Memory B cell (primary cell): ENCODE data around the gene DNAAF6.
"Not testable (repeated sequence)": the region's sequence is repeated elsewhere in the genome, so short reads cannot be mapped to it uniquely, and the experiment has no call there.

ENCODE experiments used
- ATAC-seq: fragments of 150-1000 bp; cut with Tn5 transposase; 2 replicates; pipeline ENCODE4 v1.10.0; 2021; ENCODE audit warnings: low read depth, mild to moderate bottlenecking, moderate library complexity
- DNase-seq, 2 donors: peaks; one replicate each; pipeline ENCODE4 v3.0.0; 2022; ENCODE audit warnings: low spot score in 2 of 2
- H3K27ac Mint-ChIP-seq: one replicate; pipeline ENCODE4 v1.8.0; 2022; ENCODE audit warnings: mild to moderate bottlenecking, moderate library complexity, mixed read lengths
- H3K27me3 Mint-ChIP-seq: one replicate; pipeline ENCODE4 v1.8.0; 2022; ENCODE audit warnings: mixed read lengths
- H3K36me3 Mint-ChIP-seq: one replicate; pipeline ENCODE4 v1.8.0; 2022; ENCODE audit warnings: mild to moderate bottlenecking, mixed read lengths
- H3K4me1 Mint-ChIP-seq: one replicate; pipeline ENCODE4 v1.8.0; 2022; ENCODE audit warnings: mixed read lengths
- H3K4me3 Mint-ChIP-seq: one replicate; pipeline ENCODE4 v1.8.0; 2022; ENCODE audit warnings: mild to moderate bottlenecking, moderate library complexity, mixed read lengths
- H3K9me3 Mint-ChIP-seq: one replicate; pipeline ENCODE4 v1.8.0; 2022; ENCODE audit warnings: mixed read lengths

The DNAAF6 gene

DNA sequence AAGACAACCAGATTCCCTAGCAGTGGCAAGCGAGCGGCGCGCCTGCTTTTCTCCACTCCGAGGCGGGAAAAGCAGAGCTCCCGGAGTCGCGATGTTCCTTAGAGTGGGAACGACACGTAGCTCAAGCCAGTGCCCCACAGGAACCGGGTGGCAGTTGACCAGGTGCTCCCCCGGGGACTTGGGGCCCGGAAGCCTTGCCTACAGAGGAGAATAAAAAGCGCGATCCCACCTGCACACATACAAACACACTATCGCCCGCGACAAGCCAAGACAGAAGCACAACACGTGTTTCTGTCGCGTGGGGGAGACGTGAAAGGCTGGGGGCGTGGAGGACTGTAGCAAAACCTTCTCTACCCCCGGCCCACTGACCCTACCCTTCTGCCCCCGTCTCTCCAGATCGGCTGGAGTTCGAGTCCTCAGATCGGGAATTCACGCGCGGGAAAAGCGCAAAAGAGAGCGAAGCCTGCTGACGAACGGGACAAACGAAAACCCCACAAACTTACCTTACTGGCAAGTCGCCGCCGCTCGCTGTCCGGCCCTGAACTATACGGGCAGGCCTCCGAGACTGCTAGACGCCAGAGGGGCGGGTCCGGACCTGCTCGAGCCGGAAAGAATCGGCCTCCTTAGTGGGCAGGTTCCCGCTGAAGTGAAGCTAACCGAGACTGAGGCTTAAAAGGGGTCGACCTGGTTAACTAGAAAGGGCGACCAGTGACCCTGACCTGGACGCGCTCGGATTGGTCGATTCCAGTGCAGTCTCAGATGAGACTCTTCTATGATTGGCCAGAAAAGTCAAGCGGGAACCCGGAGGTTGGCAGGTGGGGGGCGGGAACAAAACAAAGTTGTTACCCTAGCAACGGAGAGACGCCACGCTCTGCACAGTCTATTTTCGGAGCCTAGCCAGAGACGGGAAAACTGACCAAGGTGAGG, at the start of gene DNAAF6, which contains the start of gene NUP62CL:
Gene DNAAF6, plus strand, starts transcription at position 842 of the 927 bp plus-strand sequence. CDS start 6,265 bp downstream, outside the sequence.
Gene NUP62CL, minus strand, starts transcription at position 664 of the 927 bp plus-strand sequence. CDS start 31,287 bp downstream, outside the sequence.
- Mint-ChIP-seq H3K4me3 (peak within 1 kb of the TSS; percentile 85), H3K9me3 (no peaks in the 10 kb centered on the region), H3K27me3 (no peaks in the 10 kb centered on the region), H3K36me3 (no peaks in the 10 kb centered on the region), H3K27ac (peak within 1 kb of the TSS; percentile 75), H3K4me1 (no peaks in the 10 kb centered on the region)
- DNase-seq (peak; percentile 39 to 47), ATAC-seq (peak; percentile 94)

DNA sequence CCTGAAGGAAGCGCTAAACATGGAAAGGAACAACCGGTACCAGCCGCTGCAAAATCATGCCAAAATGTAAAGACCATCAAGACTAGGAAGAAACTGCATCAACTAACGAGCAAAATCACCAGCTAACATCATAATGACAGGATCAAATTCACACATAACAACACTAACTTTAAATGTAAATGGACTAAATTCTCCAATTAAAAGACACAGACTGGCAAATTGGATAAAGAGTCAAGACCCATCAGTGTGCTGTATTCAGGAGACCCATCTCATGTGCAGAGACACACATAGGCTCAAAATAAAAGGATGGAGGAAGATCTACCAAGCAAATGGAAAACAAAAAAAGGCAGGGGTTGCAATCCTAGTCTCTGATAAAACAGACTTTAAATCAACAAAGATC, 48.8 kb upstream of the DNAAF6 start:
- not testable (repeated sequence) for H3K27me3 Mint-ChIP-seq, H3K36me3 Mint-ChIP-seq, H3K9me3 Mint-ChIP-seq, ATAC-seq, H3K27ac Mint-ChIP-seq, H3K4me1 Mint-ChIP-seq, H3K4me3 Mint-ChIP-seq, DNase-seq

DNA sequence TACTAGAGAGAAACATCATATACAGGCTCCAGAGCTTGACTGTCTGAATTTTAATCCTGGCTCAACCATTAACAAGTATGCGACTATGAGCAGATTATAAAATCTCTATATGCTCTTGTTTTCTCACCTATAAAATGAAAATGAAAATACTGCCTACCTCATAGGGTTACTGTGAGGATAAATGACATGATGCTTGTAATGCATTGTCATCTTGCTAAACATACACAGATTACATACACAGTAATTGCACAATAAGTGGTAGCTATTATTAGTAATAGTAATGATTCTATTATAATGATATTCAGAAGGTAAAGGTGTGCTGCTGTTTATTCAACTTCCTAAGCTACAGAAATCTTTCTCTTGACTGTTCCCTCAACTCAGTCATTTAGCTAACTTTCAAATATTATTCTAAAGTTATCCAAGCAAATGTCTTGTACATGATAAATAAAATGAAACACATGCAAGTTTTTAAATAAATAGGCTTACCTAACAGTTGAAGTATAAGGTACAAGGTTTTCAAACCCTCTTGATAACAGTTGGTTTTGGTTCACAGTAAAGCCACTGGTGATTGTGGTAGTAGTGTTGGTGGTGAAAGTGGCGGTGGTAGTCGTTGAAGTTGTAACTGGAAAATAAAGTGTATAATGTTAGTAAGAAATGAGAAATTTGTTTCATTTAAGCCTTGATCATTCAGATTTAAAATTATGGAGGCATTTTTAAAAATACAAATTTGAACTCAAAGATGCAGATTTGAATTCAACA, 39.1 kb upstream of the DNAAF6 start:
- Mint-ChIP-seq H3K36me3 (peaks cover 1% of the 10 kb centered on the region), H3K4me3 (no peak overlapping the region), H3K9me3 (no peaks in the 10 kb centered on the region), H3K27me3 (no peaks in the 10 kb centered on the region), H3K4me1 (no peaks in the 10 kb centered on the region), H3K27ac (no peak overlapping the region)
- no peak for DNase-seq
- ATAC-seq, result no peak

- Mint-ChIP-seq H3K27me3 (no peaks in the 10 kb centered on the region), H3K27ac (no peak overlapping the region), H3K36me3 (peaks cover 1% of the 10 kb centered on the region), H3K4me1 (no peaks in the 10 kb centered on the region), H3K9me3 (no peaks in the 10 kb centered on the region), H3K4me3 (no peak overlapping the region)
- no peak for ATAC-seq
- no peak for DNase-seq
Observed at GRCh38 chrX:107168257-107168656, 38.2 kb upstream of the DNAAF6 start.

- no peaks in the 10 kb centered on the region for H3K4me1 Mint-ChIP-seq
- peaks cover 1% of the 10 kb centered on the region for H3K36me3 Mint-ChIP-seq
- no peaks in the 10 kb centered on the region for H3K27me3 Mint-ChIP-seq
- DNase-seq (no peak), ATAC-seq (no peak)
- H3K9me3 Mint-ChIP-seq, result no peaks in the 10 kb centered on the region
- no peak overlapping the region for H3K4me3 Mint-ChIP-seq
- no peak overlapping the region for H3K27ac Mint-ChIP-seq
Observed at GRCh38 chrX:107168712-107169111, 37.7 kb upstream of the DNAAF6 start.

DNA sequence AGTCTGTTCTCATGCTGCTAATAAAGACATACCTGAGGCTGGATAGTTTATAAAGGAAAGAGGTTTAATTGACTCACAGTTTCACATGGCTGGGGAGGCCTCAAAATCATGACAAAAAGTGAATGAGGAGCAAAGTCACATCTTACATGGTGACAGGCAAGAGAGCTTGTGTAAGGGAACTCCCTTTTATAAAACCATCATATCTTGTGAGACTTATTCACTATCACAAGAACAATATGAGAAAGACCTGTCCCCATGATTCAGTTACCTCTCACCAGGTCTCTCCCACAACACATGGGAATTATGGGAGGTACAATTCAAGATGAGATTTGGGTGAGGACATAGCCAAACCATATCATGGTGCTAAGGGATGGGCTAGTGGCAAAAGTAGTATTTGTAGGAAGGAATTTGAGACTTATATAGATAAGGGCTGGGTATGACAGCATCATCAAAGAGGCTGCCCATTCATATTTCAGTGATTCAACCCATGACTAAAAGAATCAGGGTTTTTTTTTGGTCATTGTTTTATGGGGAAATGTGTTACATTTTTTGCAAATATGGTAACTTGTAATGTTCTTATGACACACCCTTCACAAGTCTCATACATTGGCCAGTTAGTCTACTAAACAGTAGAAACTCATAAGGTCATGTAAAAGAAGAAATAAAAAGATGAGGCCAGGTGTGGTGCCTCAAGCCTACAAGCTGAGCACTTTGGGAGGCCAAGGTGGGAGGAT, 34.9 kb upstream of the DNAAF6 start:
- no peaks in the 10 kb centered on the region for H3K4me1 Mint-ChIP-seq
- no peak overlapping the region for H3K4me3 Mint-ChIP-seq
- peaks cover 1% of the 10 kb centered on the region for H3K36me3 Mint-ChIP-seq
- H3K27ac Mint-ChIP-seq, result no peak overlapping the region
- DNase-seq, result no peak
- no peak for ATAC-seq
- H3K27me3 Mint-ChIP-seq, result no peaks in the 10 kb centered on the region
- H3K9me3 Mint-ChIP-seq, result no peaks in the 10 kb centered on the region

GRCh38 chrX:107197319-107197718, 9.1 kb upstream of the DNAAF6 start:
- ATAC-seq (no peak), DNase-seq (no peak)
- Mint-ChIP-seq H3K36me3 (no peaks in the 10 kb centered on the region), H3K27me3 (no peaks in the 10 kb centered on the region), H3K9me3 (no peaks in the 10 kb centered on the region), H3K4me3 (no peak overlapping the region), H3K27ac (no peak overlapping the region), H3K4me1 (no peaks in the 10 kb centered on the region)

DNA sequence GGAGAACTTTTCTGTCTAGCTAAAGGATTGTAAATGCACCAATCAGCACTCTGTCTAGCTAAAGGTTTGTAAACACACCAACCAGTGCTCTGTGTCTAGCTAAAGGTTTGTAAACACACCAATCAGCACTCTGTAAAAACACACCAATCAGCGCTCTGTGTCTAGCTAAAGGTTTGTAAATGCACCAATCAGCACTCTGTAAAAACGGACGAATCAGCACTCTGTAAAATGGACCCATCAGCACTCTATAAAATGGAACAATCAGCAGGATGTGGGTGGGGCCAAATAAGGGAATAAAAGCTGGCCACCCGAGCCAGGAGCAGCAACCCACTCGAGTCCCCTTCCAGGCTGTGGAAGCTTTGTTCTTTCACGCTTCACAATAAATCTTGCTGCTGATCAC, 8.3 kb upstream of the DNAAF6 start:
- not testable (repeated sequence) for H3K27ac Mint-ChIP-seq, H3K4me1 Mint-ChIP-seq, H3K27me3 Mint-ChIP-seq, H3K36me3 Mint-ChIP-seq, DNase-seq, H3K9me3 Mint-ChIP-seq, ATAC-seq, H3K4me3 Mint-ChIP-seq

GRCh38 chrX:107199491-107199890, 6.9 kb upstream of the DNAAF6 start:
- Mint-ChIP-seq H3K4me3 (no peak overlapping the region), H3K27me3 (no peaks in the 10 kb centered on the region), H3K36me3 (no peaks in the 10 kb centered on the region), H3K4me1 (no peaks in the 10 kb centered on the region), H3K27ac (no peak overlapping the region), H3K9me3 (no peaks in the 10 kb centered on the region)
- DNase-seq, result no peak
- ATAC-seq, result no peak

- ATAC-seq (no peak), DNase-seq (no peak)
- H3K4me3 Mint-ChIP-seq, result no peak overlapping the region
- no peaks in the 10 kb centered on the region for H3K4me1 Mint-ChIP-seq
- H3K27me3 Mint-ChIP-seq, result no peaks in the 10 kb centered on the region
- H3K36me3 Mint-ChIP-seq, result no peaks in the 10 kb centered on the region
- no peak overlapping the region for H3K27ac Mint-ChIP-seq
- H3K9me3 Mint-ChIP-seq, result no peaks in the 10 kb centered on the region
Observed at GRCh38 chrX:107204068-107204605, 2.3 kb upstream of the DNAAF6 start.

DNA sequence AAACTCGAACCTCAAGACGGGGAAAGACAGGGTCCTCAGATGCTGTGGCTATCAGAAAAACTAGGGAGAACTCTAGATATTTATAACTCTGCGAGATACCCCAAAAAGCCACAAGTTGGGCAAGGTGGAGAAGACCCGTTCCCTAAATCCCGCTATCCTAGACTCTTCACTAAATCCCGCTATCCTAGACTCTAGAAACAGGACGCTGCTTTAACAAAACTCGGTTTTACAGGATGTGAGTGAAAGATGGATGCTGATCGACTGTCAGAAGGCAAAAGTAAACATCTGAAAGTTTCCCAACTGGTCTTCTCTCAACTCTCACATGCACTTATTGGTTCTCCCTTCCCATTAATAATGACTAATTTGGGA, 270 bp downstream of the DNAAF6 start:
- Mint-ChIP-seq H3K4me1 (no peaks in the 10 kb centered on the region), H3K27ac (peak overlapping the region; percentile 75)

DNA sequence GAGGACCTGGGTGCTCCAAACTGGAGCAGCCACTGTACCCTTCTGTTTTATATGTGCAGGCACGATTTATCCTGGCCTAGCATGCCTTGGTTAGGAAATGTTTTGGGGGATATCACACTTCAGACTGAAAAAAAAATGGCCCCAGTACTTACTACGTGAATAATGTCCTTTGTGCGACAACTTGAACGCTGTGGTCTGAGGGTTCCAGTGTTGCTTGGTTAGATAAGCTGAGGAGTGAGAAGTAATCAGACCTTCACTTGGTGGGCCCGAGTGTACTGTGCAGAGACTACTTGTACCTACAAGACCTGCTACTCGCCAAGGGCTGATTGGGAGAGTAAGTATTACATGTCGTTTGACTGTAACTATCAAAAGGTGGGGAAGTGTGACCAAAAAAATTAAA, 678 bp downstream of the DNAAF6 start:
- H3K4me3 Mint-ChIP-seq, result no peak overlapping the region
- peak overlapping the region; percentile 75 for H3K27ac Mint-ChIP-seq
- no peak for ATAC-seq

More for the DNA sequence above, 270 bp downstream of the DNAAF6 start:
- Mint-ChIP-seq H3K27me3 (no peaks in the 10 kb centered on the region), H3K4me3 (peak overlapping the region; percentile 85), H3K36me3 (no peaks in the 10 kb centered on the region), H3K9me3 (no peaks in the 10 kb centered on the region)
- DNase-seq (no peak), ATAC-seq (no peak)

GRCh38 chrX:107207943-107208342, 1.5 kb downstream of the DNAAF6 start:
- H3K9me3 Mint-ChIP-seq, result no peaks in the 10 kb centered on the region
- ATAC-seq (no peak), DNase-seq (no peak)
- no peaks in the 10 kb centered on the region for H3K4me1 Mint-ChIP-seq
- no peaks in the 10 kb centered on the region for H3K27me3 Mint-ChIP-seq
- H3K36me3 Mint-ChIP-seq, result no peaks in the 10 kb centered on the region
- no peak overlapping the region for H3K4me3 Mint-ChIP-seq
- H3K27ac Mint-ChIP-seq, result no peak overlapping the region

More for the DNA sequence above, 678 bp downstream of the DNAAF6 start:
- Mint-ChIP-seq H3K36me3 (no peaks in the 10 kb centered on the region), H3K27me3 (no peaks in the 10 kb centered on the region), H3K4me1 (no peaks in the 10 kb centered on the region), H3K9me3 (no peaks in the 10 kb centered on the region)
- DNase-seq, result no peak
